Neural cell (in vitro differentiated cells): ENCODE measurements around the gene MALAT1. TPM values are rescaled to one million over a fixed set of nuclear protein-coding genes. Genes with fewer than 3 reads are reported as not detected.

Experiments used
- H2AFZ ChIP-seq: fragments of 200-600, 300-800 bp; sonication (generic), shearing (Covaris generic); 2 replicates; pipeline ENCODE4 v1.6.0; 2014; ENCODE audit warnings: low read depth, mild to moderate bottlenecking, antibody characterized with exemption, low read length, moderate library complexity
- H3F3A ChIP-seq: fragments of 200-600 bp; shearing (Covaris generic); 2 replicates; pipeline ENCODE4 v1.6.1; 2016; ENCODE audit warnings: mild to moderate bottlenecking, moderate library complexity, mixed read lengths, antibody characterized with exemption, low read length; ENCODE audit not compliant: insufficient read depth, poor library complexity, severe bottlenecking
- H3K27ac ChIP-seq: fragments of 200-600, 300-800 bp; sonication (generic), shearing (Covaris generic); 2 replicates; pipeline ENCODE4 v1.5.1; 2014; ENCODE audit warnings: mild to moderate bottlenecking, low read length, moderate library complexity
- H3K27me3 ChIP-seq: fragments of 300-800, 200-600 bp; sonication (generic), shearing (Covaris generic); 2 replicates; pipeline ENCODE4 v1.6.0; 2014; ENCODE audit warnings: mild to moderate bottlenecking, low read depth, low read length, moderate library complexity; ENCODE audit not compliant: insufficient read depth
- H3K36me3 ChIP-seq: fragments of 300-800, 200-600 bp; sonication (generic), shearing (Covaris generic); 2 replicates; pipeline ENCODE4 v1.5.1; 2014; ENCODE audit warnings: mild to moderate bottlenecking, antibody characterized with exemption, low read length, moderate library complexity; ENCODE audit not compliant: insufficient read depth
- H3K4me2 ChIP-seq: fragments of 300-800, 200-600 bp; sonication (generic), shearing (Covaris generic); 2 replicates; pipeline ENCODE4 v1.6.0; 2014; ENCODE audit warnings: mild to moderate bottlenecking, low read length
- H3K4me3 ChIP-seq: fragments of 300-800, 200-600 bp; sonication (generic), shearing (Covaris generic); 2 replicates; pipeline ENCODE4 v1.5.1; 2014; ENCODE audit warnings: mild to moderate bottlenecking, low read length, moderate library complexity
- H3K79me2 ChIP-seq: fragments of 200-600 bp; shearing (Covaris generic); replicated peaks from 2 replicates; pipeline ENCODE4 v1.6.0; 2014; ENCODE audit warnings: mild to moderate bottlenecking, low read length, moderate library complexity; ENCODE audit not compliant: insufficient read depth
- H3K9ac ChIP-seq: fragments of 300-800, 200-600 bp; sonication (generic), shearing (Covaris generic); 2 replicates; pipeline ENCODE4 v1.6.1; 2016; ENCODE audit warnings: mild to moderate bottlenecking, low read length, mixed read lengths
- H3K9me2 ChIP-seq: fragments of 200-600 bp; shearing (Covaris generic); 2 replicates; pipeline ENCODE4 v1.6.1; 2016; ENCODE audit warnings: mild to moderate bottlenecking, low read length, mixed read lengths; ENCODE audit not compliant: insufficient read depth
- H3K9me3 ChIP-seq: fragments of 200-600, 300-800 bp; sonication (generic), shearing (Covaris generic); 2 replicates; pipeline ENCODE4 v1.6.1; 2016; ENCODE audit warnings: mild to moderate bottlenecking, mixed run types, low read length, moderate library complexity, mixed read lengths
- H4K20me1 ChIP-seq: fragments of 200-600 bp; shearing (Covaris generic); 2 replicates; pipeline ENCODE4 v1.6.1; 2016; ENCODE audit warnings: mild to moderate bottlenecking, mixed run types; ENCODE audit not compliant: insufficient read depth
- CTCF ChIP-seq: fragments of 450-650 bp; IDR thresholded peaks from 2 replicates; pipeline ENCODE4 v1.5.1; 2014; ENCODE audit warnings: antibody characterized with exemption, mild to moderate bottlenecking, moderate library complexity; ENCODE audit not compliant: poor library complexity, severe bottlenecking
- EP300 ChIP-seq: fragments of 450-650 bp; conservative IDR thresholded peaks from 2 replicates; pipeline ENCODE4 v1.6.1; 2014; ENCODE audit warnings: antibody characterized with exemption, mild to moderate bottlenecking, moderate library complexity; ENCODE audit not compliant: poor library complexity, severe bottlenecking
- EZH2 ChIP-seq: fragments of 200-600, 300-800 bp; shearing (Covaris generic), sonication (generic); IDR thresholded peaks from 2 replicates; pipeline ENCODE4 v1.6.1; 2014; ENCODE audit warnings: antibody characterized with exemption, low read length, borderline replicate concordance, mild to moderate bottlenecking; ENCODE audit not compliant: insufficient read depth, poor library complexity, severe bottlenecking
- MXI1 ChIP-seq: fragments of 450-650 bp; conservative IDR thresholded peaks from 2 replicates; pipeline ENCODE4 v1.6.1; 2014; ENCODE audit warnings: antibody characterized with exemption, mild to moderate bottlenecking; ENCODE audit not compliant: poor library complexity, severe bottlenecking
- POLR2AphosphoS5 ChIP-seq: IDR thresholded peaks from 2 replicates; pipeline ENCODE4 v1.6.1; 2012
- RAD21 ChIP-seq: fragments of 450-650 bp; conservative IDR thresholded peaks from 2 replicates; pipeline ENCODE4 v1.6.1; 2014; ENCODE audit warnings: antibody characterized with exemption, mild to moderate bottlenecking, moderate library complexity
- REST ChIP-seq: IDR thresholded peaks from 2 replicates; pipeline ENCODE4 v1.6.1; 2012; ENCODE audit warnings: borderline replicate concordance
- SMC3 ChIP-seq: fragments of 450-650 bp; conservative IDR thresholded peaks from 2 replicates; pipeline ENCODE4 v1.6.1; 2014; ENCODE audit warnings: antibody characterized with exemption, mild to moderate bottlenecking, moderate library complexity; ENCODE audit not compliant: poor library complexity
- TAF1 ChIP-seq: IDR thresholded peaks from 2 replicates; pipeline ENCODE4 v1.6.1; 2012; ENCODE audit warnings: low read depth
- polyA plus RNA-seq: library from polyadenylated mRNA; depleted of rRNA; stranded (reverse); fragments of >200 nt; gene quantifications from 2 replicates; pipeline ENCODE4 v1.2.3, GENCODE V29; 2014

The MALAT1 gene
- polyA plus RNA-seq, 1 donor from 2014 or later, result 1,383 TPM

- Histone ChIP-seq H3F3A (no peaks in the 10 kb centered on the region), H3K9me3 (no peaks in the 10 kb centered on the region), H4K20me1 (no peaks in the 10 kb centered on the region), H3K27ac (no peak overlapping the region), H3K9ac (no peak overlapping the region), H2AFZ (no peak overlapping the region), H3K4me3 (no peak overlapping the region), H3K36me3 (no peaks in the 10 kb centered on the region), H3K27me3 (no peaks in the 10 kb centered on the region), H3K79me2 (no peaks in the 10 kb centered on the region), H3K4me2 (no peak overlapping the region), H3K9me2 (no peaks in the 10 kb centered on the region)
- TF ChIP-seq REST (no peak), EZH2 (no peak), CTCF (no peak), MXI1 (no peak), EP300 (no peak), RAD21 (no peak), TAF1 (no peak), SMC3 (no peak), POLR2AphosphoS5 (no peak)
Measured at GRCh38 chr11:65554057-65554818, 55.4 kb downstream of the MALAT1 start.

GRCh38 chr11:65554842-65555430 lies 56.1 kb downstream of the MALAT1 start:
- Histone ChIP-seq H3K27ac (no peak overlapping the region), H3K36me3 (no peaks in the 10 kb centered on the region), H3F3A (no peaks in the 10 kb centered on the region), H3K4me2 (no peak overlapping the region), H3K4me3 (no peak overlapping the region), H4K20me1 (no peaks in the 10 kb centered on the region), H3K9ac (no peak overlapping the region), H3K79me2 (no peaks in the 10 kb centered on the region), H2AFZ (no peak overlapping the region), H3K9me3 (no peaks in the 10 kb centered on the region), H3K27me3 (no peaks in the 10 kb centered on the region), H3K9me2 (no peaks in the 10 kb centered on the region)
- TF ChIP-seq MXI1, result no peak
- TF ChIP-seq TAF1, result no peak
- TF ChIP-seq REST, result no peak
- TF ChIP-seq EZH2, result no peak
- TF ChIP-seq POLR2AphosphoS5, result no peak
- TF ChIP-seq RAD21, result no peak
- no peak for TF ChIP-seq EP300
- TF ChIP-seq CTCF, result no peak
- TF ChIP-seq SMC3, result no peak
